Measurements from ENCODE around the gene WFDC8.
A peak's percentile ranks its signal among the peaks of the same experiment; 100 is the strongest.
"Not testable (repeated sequence)": the region's sequence is repeated elsewhere in the genome, so short reads cannot be mapped to it uniquely, and the experiment has no call there.

Gene WFDC8

DNA sequence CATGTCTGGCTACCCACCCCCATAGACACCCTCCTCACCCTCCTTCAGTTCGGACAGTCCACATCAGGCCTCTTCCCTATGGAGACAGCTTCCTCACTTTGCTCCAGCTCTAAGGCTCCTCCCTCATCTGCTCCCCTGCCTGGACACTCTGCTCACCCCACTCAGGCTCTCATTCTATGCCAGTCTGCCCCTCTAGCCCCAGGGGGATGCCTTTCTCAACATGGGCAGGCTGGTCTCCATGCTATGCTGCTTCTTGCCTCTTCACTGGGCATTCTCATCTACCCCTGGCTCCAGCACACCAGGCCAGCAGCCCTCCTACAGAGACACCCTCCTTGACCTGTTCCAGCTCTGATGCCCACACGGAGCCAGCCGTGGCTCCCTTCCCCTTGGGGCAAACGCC is at the start of gene WFDC8:
TSS of gene WFDC8 (minus strand) at position 101 of the 400 bp plus-strand sequence. CDS start at position 64, 37 bp downstream.
- no peak for DNase-seq (ENCODE audit: low spot score)

DNA sequence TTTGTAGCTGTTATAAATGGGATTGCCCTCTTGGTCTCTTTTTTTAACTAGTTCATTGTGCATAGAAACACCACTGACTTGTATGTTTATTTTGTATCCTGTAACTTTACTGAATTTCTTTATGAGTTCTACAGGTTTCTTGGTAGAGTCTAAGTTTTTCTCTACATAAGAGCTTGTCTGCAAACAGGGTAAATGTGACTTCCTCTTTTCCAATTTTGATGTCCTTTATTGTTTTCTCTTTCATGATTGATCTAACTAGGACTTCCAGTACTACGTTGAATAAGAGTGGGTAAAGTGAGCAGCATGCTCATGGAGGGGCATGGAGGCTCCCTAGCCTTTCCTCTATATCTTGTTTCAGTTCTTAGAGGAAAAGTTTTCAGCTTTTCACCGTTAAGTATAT is 47.5 kb upstream of the WFDC8 start:
- DNase-seq (ENCODE audit: low spot score): no peak

DNA sequence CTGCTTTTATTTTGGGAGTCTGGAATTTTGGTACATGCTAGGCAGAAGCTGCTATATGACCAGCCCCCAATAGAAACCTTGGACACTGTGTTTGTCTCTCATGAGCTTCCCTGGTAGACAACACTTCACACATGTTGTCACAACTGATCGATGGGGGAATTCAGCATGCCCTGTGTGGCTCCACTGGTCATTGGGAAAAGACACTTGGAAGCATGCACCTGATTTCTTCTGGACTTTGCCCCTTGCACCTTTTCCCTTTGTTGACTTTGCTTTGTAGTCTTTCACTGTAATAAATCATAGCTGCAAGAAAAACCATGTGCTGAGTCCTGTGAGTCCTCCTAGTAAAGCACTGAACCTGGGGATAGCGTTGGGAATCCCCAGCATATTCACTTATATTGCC is 42.5 kb upstream of the WFDC8 start:
- DNase-seq (ENCODE audit: low spot score): peak; percentile 15

DNA sequence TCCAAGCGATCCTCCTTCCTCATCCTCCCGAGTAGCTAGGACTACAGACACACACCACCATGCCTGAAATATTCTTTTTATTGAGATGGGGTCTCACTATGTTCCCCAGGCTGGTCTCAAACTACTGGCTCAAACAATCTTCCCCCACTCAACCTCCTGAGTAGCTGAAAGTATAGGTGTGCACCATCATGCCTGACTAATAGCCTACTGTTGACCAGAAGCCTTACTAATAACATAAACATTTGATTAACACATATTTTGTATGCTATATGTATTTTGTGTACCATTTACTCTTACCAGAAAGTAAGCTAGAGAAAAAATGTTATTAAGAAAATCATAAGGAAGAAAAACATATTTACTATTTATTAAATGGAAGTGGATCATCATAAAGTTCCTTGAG is 38.5 kb upstream of the WFDC8 start:
- no peak for DNase-seq (ENCODE audit: low spot score)

DNA sequence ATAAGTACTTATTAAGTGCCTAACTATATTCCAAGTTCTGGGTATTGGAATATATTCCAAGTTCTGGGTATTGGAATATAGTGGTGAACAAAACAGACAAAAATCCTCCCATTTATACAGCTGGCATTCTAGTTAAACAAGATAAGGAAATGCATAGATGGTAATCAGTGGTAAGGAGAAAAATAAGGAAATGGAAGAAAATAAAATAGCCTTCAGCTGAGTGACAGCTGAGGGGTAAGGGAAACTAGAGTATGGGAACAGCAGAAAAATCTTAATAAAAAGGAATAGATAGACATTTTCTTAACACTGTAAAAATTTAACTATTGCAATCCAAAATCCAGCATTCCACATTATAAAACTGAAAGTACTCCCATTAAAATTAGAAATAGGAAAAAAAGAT is 33.2 kb upstream of the WFDC8 start:
- no peak for DNase-seq (ENCODE audit: low spot score)

DNA sequence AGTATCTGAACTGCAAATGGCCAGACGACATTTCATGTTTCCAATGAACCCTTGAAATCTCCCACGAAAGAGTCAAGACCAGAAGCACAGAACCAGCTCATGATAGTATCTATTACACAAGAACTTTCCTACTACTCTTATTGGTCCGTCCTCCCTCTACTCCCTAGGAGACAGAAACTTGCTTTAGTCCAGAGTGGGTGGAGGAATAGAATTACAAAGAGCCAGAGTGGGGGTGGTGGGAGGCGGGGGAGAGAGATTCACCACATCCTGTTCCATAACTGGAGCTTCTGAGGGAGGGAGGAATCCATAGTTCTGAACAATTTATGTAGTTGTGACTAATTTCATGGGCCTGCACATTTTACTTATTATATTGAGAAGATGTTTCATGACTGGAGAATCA is 32.0 kb upstream of the WFDC8 start:
- no peak for DNase-seq (ENCODE audit: low spot score)

DNA sequence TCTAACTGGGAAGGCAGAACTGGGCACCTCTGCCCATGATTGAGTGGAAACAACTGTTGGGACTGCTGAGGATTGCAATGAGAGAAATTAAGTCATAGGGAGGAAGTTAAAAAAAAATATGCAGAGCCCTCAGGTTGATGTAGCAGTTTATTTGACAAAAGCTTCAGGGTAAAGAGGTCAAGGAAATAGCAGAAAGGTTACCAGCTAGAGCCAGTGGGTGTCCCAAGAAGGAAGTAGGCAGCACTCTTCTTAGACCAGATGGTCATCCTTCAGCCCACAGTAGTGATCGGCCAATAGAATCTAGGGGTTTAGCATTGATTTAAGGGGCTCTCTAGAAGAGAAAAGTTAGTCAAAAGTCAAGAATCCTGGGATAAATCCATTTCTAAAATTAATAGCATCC is 28.7 kb upstream of the WFDC8 start:
- no peak for DNase-seq (ENCODE audit: low spot score)

DNA sequence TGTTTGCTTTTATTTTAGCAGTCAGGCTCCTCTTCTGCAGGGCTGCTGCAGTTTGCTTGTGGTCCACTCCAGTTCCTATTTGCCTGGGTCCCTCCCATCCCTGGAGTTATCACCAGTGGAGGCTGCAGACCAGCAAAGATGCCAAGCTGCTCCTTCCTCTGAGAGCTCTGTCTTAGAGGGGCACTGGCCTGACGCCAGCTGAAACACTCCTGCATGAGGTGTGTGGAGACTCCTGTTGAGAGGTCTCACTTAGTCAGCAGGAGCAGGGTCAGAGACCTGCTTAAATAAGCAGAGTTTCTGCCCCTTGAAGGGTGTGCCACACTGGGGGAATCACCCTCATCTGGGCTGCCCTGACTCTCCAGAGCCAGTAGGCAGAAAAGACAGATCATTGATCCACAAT is 16.2 kb upstream of the WFDC8 start:
- no peak for DNase-seq (ENCODE audit: low spot score)

DNA sequence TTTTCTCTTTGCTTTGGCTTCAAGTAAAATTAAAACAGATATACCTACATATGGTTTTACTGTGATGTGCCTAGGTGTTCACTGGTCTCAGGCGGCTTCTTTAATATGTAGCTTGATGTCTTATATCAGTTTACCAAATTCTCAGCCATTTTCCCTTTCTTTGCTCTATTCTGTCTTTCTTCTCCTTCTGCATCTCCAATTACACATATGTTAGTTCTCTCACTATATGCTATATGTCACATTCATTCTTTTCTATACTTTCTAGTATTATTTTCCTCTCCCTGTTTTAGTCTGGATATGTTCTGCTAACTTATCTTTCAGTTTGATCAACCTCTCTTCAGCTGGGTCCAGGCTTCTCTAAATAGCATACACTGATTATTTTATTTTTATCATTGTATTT is 14.4 kb upstream of the WFDC8 start:
- no peak for DNase-seq (ENCODE audit: low spot score)

DNA sequence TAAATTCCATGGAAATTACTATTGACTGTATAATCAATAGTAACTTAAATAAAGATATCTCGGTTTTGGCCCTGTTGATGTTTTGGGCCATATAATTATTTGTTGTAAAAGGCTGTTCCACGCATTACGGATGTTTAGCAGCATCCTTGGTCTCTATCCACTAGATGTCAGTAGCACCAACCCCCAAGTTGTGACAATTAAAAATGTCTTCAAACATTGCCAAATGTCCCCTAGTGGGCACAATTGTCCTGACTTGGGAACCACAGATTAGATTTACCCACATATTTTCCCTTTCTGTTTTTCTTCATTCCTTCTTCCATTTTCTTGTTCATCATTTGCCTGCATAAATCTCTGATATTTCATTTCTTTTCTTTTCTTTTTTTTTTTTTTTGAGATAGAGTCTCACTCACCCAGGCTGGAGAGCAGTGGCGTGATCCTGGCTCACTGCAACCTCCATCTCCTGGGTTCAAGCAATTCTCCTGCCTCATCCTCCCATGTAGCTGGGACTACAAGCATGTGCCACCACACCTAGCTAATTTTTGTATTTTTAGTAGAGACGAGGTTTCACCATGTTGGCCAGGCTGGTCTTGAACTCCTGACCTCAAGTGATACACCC is 13.6 kb upstream of the WFDC8 start:
- DNase-seq (ENCODE audit: low spot score): peak; percentile 57

DNA sequence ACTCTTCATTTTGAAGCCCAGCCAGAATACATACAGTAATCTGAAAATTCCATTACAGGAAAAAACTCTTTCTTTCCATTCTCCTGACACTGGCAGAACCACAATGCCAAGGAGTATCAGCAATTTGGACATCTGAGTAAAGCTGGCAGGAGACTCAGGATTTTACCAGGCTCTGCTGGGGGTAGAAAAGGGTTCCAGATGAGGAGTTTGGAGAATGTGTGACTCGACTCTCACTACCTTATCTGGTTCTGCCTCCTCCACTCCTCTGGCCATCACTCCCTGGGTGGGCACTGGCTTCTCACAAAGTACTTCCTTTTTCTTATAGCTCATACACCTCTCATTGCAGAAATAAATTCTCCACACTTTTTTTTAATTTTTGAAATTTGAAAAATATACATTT is 10.6 kb upstream of the WFDC8 start:
- no peak for DNase-seq (ENCODE audit: low spot score)

DNA sequence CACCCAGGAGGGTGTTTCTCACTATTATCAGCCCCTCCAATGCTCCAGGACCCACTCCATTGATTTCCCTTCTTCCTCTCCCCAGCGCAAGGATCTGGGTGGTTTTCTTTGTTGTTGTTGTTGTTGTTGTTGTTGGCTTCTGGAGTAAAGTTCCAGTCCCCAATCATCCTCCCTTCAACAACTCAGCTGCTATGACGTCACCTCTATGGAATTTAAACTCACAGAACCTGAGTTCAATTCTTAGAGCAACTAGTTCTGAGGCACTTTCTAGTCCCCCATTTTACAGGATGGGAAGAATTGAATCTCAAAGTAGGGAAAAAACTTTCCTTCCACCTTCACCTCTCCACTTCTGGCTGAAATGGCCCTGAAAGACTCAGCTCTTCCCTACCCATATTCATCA is 9.7 kb upstream of the WFDC8 start:
- DNase-seq (ENCODE audit: low spot score): no peak

DNA sequence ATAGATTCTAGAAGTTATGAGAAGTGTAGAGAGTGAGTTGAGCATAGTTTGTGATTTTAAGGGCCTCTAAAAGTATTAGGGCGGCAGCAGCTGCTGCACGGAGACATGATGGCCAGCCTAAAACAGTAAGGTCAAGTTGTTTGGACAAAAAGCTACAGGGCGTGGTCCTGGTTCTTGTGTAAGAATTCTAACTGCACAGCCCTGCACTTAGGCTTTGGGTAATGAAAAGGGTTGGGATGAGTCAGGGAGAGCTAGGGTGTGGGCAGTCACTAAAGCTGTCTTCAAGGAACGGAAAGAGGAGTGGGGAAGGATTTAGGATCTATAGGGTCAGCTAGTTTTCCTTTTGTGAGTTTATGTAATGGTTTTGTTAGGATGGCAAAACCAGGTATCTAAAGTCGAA is 6.9 kb upstream of the WFDC8 start:
- DNase-seq (ENCODE audit: low spot score): not testable (repeated sequence)

DNA sequence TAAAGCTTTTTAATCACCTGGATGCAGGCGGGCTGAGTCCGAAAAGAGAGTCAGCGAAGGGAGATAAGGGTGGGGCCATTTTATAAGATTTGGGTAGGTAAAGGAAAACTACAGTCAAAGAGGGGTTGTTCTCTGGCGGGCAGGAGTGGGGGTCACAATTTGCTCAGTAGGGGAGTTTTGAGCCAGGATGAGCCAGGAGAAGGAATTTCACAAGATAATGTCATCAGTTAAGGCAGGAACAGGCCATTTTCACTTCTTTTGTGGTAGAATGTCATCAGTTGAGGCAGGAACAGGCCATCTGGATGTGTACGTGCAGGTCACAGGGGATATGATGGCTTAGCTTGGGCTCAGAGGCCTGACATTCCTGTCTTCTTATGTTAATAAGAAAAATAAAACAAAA is 5.2 kb upstream of the WFDC8 start:
- DNase-seq (ENCODE audit: low spot score): not testable (repeated sequence)

DNA sequence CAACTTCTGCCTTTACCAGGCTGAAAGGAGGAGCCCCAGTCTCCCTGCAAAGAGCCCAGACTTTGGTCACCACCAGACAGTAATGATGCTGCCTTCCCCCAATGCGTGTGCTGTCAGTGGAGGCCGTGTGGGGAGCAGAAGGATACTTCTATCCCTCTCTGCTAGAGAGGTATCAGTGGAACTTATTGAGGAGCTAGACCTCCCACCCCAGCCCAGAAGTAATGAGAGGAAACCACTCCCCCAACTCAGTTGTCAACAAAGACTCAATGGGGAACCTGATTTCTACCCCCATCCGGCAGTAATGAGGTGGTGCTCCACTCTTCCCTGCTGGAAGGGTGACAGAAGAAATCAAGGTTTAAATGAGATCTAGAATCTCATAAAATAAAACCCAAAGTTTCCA is 4.4 kb upstream of the WFDC8 start:
- no peak for DNase-seq (ENCODE audit: low spot score)

DNA sequence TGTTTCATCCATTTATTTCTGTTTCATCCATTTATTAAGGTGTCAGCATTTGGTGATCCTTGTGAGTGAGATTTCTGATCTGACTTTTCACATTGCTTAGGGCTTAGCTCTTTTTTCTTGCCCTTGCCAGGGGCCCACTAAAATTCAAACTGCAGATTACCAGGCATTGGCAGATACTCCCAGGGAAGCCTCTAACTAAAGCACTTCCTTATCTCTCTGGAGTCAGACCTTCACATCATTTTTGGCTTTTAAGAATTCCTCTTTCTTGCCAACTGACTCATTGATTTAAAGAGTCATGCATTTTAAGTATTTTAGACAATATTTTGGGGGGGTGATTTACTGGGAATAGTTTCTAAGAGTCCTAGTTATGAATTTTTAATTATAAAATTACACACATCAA is 2.6 kb upstream of the WFDC8 start:
- no peak for DNase-seq (ENCODE audit: low spot score)

DNA sequence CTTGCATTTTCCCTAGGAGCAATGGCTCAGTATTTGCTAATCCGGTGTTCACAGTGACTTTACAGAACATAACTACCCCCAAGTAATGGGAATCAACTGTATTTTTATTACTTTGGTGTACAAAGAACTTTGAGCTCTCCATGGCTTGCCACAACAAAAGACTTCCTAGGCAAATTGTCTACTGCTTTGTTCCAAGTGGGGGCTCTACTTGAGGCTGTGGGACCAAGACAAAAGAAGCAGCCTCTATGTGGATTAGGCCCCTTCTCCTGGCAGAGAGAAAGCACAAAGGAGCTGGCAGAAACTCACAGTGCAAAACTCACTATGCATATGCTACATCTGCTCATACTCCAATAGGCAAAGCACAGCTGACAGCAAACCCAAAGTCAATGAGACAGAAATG is 853 bp downstream of the WFDC8 start:
- DNase-seq (ENCODE audit: low spot score): no peak

DNA sequence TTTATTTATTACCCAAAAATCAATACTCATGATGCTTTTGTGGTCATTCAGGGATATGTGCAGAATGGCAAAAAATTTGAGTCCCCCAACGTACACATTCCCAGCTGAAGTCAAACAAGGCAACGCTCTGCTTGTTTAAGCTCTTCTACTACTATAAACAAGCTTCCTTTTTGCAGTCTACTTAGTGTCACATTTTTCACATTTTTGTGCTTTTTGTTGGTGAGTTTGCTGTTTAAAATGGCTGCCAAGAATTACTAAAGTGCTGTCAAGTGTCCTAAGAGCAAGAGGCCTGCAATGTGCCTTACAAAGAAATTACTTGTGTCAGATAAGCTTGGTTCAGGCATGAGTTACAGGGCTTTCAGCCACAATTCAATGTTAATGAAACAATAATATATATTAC is 2.1 kb downstream of the WFDC8 start:
- DNase-seq (ENCODE audit: low spot score): no peak

DNA sequence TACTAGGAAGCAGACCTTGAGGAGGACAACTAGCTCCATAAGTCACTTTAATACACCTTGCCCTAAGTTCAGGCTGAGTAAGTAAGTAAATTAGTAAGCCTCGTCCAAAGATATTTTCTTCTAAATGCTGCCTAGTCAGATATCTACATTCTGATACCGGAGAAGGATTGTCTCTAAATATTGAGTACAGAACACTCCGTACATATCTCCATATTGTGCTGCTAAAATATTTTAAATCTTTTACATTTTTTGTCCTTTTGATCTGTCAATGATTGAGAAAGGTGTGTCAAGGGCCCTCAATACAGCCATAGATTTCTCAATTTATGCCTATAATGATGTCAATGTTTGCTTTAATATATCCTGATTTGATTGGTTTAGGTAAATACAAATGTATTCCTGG is 3.2 kb downstream of the WFDC8 start:
- no peak for DNase-seq (ENCODE audit: low spot score)

DNA sequence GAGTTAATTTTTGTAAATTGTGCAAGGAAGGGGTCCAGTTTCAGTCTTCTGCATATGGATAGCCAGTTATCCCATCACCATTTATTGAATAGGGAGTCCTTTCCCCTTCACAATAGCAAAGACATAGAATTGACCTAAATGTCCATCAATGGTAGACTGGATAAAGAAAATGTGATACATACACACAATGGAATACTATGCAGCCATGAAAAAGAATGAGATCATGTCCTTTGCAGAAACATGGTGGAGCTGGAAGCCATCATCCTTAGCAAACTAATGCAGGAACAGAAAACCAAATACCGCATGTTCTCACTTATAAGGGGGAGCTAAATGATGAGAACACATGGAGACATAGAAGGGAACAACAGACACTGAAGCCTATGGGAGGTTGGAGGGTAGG is 9.4 kb downstream of the WFDC8 start:
- not testable (repeated sequence) for DNase-seq (ENCODE audit: low spot score)

DNA sequence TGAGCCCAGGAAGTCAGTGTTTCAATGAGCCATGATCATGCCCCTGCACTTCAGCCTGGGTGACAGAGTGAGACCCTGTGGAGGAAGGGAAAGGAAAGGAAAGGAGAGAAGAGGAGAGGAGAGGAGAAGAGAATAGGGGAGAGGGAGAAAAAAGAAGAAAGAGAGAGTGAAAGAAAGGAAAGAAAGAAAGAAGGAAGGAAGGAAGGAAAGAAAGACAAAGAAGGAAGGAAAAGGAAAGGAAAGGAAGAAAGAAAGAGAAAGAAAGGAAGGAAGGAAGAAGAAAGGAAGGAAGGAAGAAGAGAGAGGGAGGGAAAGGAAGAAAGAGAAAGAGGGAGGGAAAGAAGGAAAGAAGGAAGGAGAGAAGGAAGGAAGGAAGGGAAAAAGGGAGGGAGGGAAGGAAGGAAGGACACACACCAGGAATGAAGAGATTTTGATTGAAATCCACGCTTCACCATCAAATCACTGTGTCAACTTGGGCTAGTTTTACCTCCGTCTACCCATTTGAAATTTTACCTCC is 14.3 kb downstream of the WFDC8 start:
- DNase-seq (ENCODE audit: low spot score): no peak

DNA sequence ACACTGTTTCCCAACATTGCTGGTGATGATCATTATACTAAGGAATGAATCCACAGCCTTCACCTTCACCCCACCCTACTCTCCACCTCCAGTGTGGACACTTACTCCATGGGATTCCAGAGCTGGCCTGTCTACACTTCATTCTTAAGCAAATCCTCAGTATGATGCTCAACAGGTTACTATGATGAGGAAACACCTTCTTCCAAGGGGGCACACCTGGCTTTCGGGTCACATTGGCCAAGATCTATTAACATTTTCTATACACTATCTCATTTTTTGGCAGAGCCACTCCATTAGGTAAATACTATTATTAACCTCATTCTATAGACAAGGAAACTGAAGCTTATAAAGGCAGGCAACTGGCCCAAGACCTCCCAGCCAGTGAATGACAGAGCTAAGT is 23.9 kb downstream of the WFDC8 start:
- DNase-seq (ENCODE audit: low spot score): no peak

DNA sequence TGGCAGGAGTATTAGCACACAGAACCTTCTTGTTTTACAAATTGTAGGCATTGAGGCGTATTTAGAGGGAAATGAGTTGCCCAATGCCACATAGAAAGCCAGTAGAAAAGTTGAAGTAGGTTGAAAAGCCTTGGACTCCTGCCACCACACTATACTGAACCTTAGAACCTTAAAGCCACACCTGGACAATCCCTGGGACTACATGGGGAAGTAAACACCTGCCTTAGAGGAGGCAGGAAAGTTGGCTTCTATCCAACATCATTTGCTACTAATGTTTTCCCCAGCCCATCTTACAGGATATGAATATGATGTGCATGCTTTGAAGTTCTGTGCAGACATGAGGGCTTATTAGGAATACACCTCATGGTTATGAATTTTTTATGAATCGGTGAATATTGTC is 26.6 kb downstream of the WFDC8 start:
- no peak for DNase-seq (ENCODE audit: low spot score)

DNA sequence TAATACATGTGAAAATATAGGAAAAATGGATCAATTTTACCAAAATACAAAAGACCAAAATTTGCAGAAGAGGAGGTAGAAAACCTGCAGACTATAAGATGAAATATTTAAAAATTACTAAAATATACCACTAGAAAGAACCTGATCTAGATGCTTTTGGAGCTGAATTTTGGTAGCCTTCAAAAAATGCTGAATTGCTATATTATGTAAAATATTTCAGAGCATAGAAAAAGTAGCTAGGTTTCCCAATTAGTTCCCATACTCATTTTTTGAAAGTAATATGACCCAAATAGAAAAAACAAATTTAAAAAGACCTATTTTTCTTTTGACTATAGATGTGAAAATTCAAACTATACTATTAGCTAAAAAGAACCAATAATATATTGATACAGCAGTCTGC is 28.3 kb downstream of the WFDC8 start:
- DNase-seq (ENCODE audit: low spot score): no peak

DNA sequence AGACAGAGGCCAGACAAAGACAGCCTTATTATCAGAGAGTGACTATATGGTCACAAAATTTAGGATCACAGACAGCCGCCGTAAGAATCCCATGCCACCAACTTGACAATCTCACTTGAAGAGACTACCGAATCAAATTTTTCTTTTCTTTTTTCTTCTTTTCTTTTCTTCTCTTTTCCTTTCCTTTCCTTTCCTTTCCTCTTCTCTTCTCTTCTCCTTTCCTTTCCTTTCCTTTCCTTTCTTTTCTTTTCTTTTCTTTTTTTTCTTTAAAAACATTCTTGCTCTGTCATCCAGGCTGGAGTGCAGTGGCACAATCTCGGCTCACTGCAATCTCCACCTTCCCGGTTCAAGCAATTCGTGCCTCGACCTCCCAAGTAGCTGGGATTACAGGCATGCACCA is 30.7 kb downstream of the WFDC8 start:
- DNase-seq (ENCODE audit: low spot score): no peak
